Osteoblast (primary cell): Measurements from ENCODE around the gene ARPC1B. TPM values are rescaled to one million over a fixed set of nuclear protein-coding genes. Genes with fewer than 3 reads are reported as not detected.
A peak's percentile ranks its signal among the peaks of the same experiment; 100 is the strongest.

Source experiments
- DNase-seq: peaks from one replicate; pipeline ENCODE4 v3.0.0; 2011; ENCODE audit warnings: low spot score, mixed read lengths; ENCODE audit not compliant: insufficient read length; ENCODE audit errors: missing footprints
- H2AFZ ChIP-seq: 2 replicates; pipeline ENCODE4 v1.6.0; 2011; ENCODE audit warnings: mild to moderate bottlenecking, low read length
- H3K27ac ChIP-seq: 2 replicates; pipeline ENCODE4 v1.5.1; 2011; ENCODE audit warnings: mild to moderate bottlenecking, low read depth, low read length, moderate library complexity
- H3K27me3 ChIP-seq: 2 replicates; pipeline ENCODE4 v1.6.0; 2012; ENCODE audit warnings: mild to moderate bottlenecking, control low read depth, inconsistent platforms, low read length, moderate library complexity; ENCODE audit not compliant: insufficient read depth
- H3K36me3 ChIP-seq: 2 replicates; pipeline ENCODE4 v1.5.1; 2011; ENCODE audit warnings: mild to moderate bottlenecking, low read length, control low read depth, moderate library complexity; ENCODE audit not compliant: insufficient read depth
- H3K4me1 ChIP-seq: 2 replicates; pipeline ENCODE4 v1.5.1; 2011; ENCODE audit warnings: mild to moderate bottlenecking, low read length, control low read depth, moderate library complexity; ENCODE audit not compliant: insufficient read depth
- H3K4me2 ChIP-seq: 2 replicates; pipeline ENCODE4 v1.6.0; 2011; ENCODE audit warnings: mild to moderate bottlenecking, low read length; ENCODE audit not compliant: insufficient read depth
- H3K4me3 ChIP-seq: fragments of 200-600 bp; sonication (generic); 3 replicates; pipeline ENCODE4 v1.5.1; 2012; ENCODE audit warnings: mild to moderate bottlenecking, low read length, inconsistent platforms; ENCODE audit not compliant: insufficient read depth
- H3K79me2 ChIP-seq: 2 replicates; pipeline ENCODE4 v1.6.0; 2012; ENCODE audit warnings: mild to moderate bottlenecking, low read length, control low read depth, inconsistent platforms; ENCODE audit not compliant: insufficient read depth
- H3K9me3 ChIP-seq: 2 replicates; pipeline ENCODE4 v1.5.1; 2011; ENCODE audit warnings: low read depth, low read length, control low read depth
- H4K20me1 ChIP-seq: 2 replicates; pipeline ENCODE4 v1.6.0; 2012; ENCODE audit warnings: mild to moderate bottlenecking, low read length, control low read depth; ENCODE audit not compliant: insufficient read depth
- CTCF ChIP-seq: IDR thresholded peaks from 2 replicates; pipeline ENCODE4 v1.5.1; 2011; ENCODE audit warnings: mild to moderate bottlenecking, low read depth, low read length, moderate library complexity; ENCODE audit errors: extremely low read depth
- total RNA-seq: library from RNA; depleted of rRNA; stranded (reverse); fragments of >200 nt; gene quantifications from 2 replicates; pipeline ENCODE4 v1.2.3, GENCODE V29; 2012

The ARPC1B gene
- total RNA-seq, 1 donor, result 273 TPM

GRCh38 chr7:99402854-99403253 is 28.3 kb downstream of the ARPC1B start:
- Histone ChIP-seq H4K20me1 (peaks cover 55% of the 10 kb centered on the region), H3K4me1 (peaks cover 31% of the 10 kb centered on the region), H2AFZ (no peak overlapping the region), H3K4me2 (no peak overlapping the region), H3K9me3 (no peaks in the 10 kb centered on the region), H3K27me3 (no peaks in the 10 kb centered on the region), H3K36me3 (peaks cover 52% of the 10 kb centered on the region), H3K79me2 (peaks cover 59% of the 10 kb centered on the region), H3K4me3 (no peak overlapping the region), H3K27ac (no peak overlapping the region)
- no peak for DNase-seq
- TF ChIP-seq CTCF, result no peak

- Histone ChIP-seq H3K4me1 (peaks cover 31% of the 10 kb centered on the region), H3K36me3 (peaks cover 48% of the 10 kb centered on the region), H4K20me1 (peaks cover 56% of the 10 kb centered on the region), H3K4me2 (peak overlapping the region; percentile 4), H2AFZ (no peak overlapping the region), H3K79me2 (peaks cover 64% of the 10 kb centered on the region), H3K27me3 (no peaks in the 10 kb centered on the region), H3K9me3 (no peaks in the 10 kb centered on the region), H3K4me3 (no peak overlapping the region), H3K27ac (peak overlapping the region; percentile 25)
- TF ChIP-seq CTCF, result no peak
- peak; percentile 49 for DNase-seq
Measured at GRCh38 chr7:99403764-99404163, 29.2 kb downstream of the ARPC1B start.

GRCh38 chr7:99404235-99404976 is 29.9 kb downstream of the ARPC1B start:
- Histone ChIP-seq H3K9me3 (no peaks in the 10 kb centered on the region), H3K79me2 (peaks cover 70% of the 10 kb centered on the region), H3K4me1 (peaks cover 32% of the 10 kb centered on the region), H2AFZ (no peak overlapping the region), H3K27me3 (no peaks in the 10 kb centered on the region), H3K4me3 (no peak overlapping the region), H3K27ac (no peak overlapping the region), H3K36me3 (peaks cover 46% of the 10 kb centered on the region), H4K20me1 (peaks cover 56% of the 10 kb centered on the region), H3K4me2 (peak overlapping the region; percentile 4)
- TF ChIP-seq CTCF, result no peak
- DNase-seq, result peak; percentile 95

GRCh38 chr7:99404977-99405320 is 30.4 kb downstream of the ARPC1B start:
- Histone ChIP-seq H3K27me3 (no peaks in the 10 kb centered on the region), H2AFZ (no peak overlapping the region), H3K79me2 (peaks cover 76% of the 10 kb centered on the region), H4K20me1 (peaks cover 59% of the 10 kb centered on the region), H3K4me2 (no peak overlapping the region), H3K4me1 (peaks cover 37% of the 10 kb centered on the region), H3K4me3 (no peak overlapping the region), H3K9me3 (no peaks in the 10 kb centered on the region), H3K36me3 (peaks cover 40% of the 10 kb centered on the region), H3K27ac (no peak overlapping the region)
- no peak for TF ChIP-seq CTCF
- DNase-seq, result no peak
